H9 (cell line): Measurements from ENCODE around the gene OPN1SW. TPM values are rescaled to one million over a fixed set of nuclear protein-coding genes. Genes with fewer than 3 reads are reported as not detected.

ENCODE experiments used
- DNase-seq: peaks from one replicate; pipeline ENCODE4 v3.0.0-alpha.2; 2017
- H2AFZ ChIP-seq: one replicate; pipeline ENCODE4 v1.6.1; 2013; ENCODE audit warnings: mild to moderate bottlenecking, low read length, control low read depth, moderate library complexity
- H2AK5ac ChIP-seq: 2 replicates; pipeline ENCODE4 v1.6.1; 2013; ENCODE audit warnings: low read length, control low read depth, mixed read lengths; ENCODE audit not compliant: insufficient read length
- H2BK120ac ChIP-seq: one replicate; pipeline ENCODE4 v1.6.1; 2013; ENCODE audit warnings: low read depth, mild to moderate bottlenecking, low read length, control low read depth, inconsistent platforms; ENCODE audit not compliant: poor library complexity, severe bottlenecking
- H2BK12ac ChIP-seq: 2 replicates; pipeline ENCODE4 v1.6.1; 2013; ENCODE audit warnings: low read length, control low read depth, mixed read lengths, low read depth; ENCODE audit not compliant: insufficient read length
- H2BK15ac ChIP-seq: 2 replicates; pipeline ENCODE4 v1.6.1; 2013; ENCODE audit warnings: low read depth, low read length, control low read depth
- H2BK20ac ChIP-seq: one replicate; pipeline ENCODE4 v1.6.1; 2013; ENCODE audit warnings: low read depth, mild to moderate bottlenecking, low read length, control low read depth, inconsistent platforms; ENCODE audit not compliant: poor library complexity, severe bottlenecking
- H2BK5ac ChIP-seq: 2 replicates; pipeline ENCODE4 v1.6.1; 2013; ENCODE audit warnings: low read length, control low read depth, mixed read lengths; ENCODE audit not compliant: insufficient read length
- H3K14ac ChIP-seq: 2 replicates; pipeline ENCODE4 v1.6.1; 2013; ENCODE audit warnings: low read length, control low read depth; ENCODE audit not compliant: insufficient read depth
- H3K18ac ChIP-seq: 2 replicates; pipeline ENCODE4 v1.6.1; 2013; ENCODE audit warnings: low read depth, mild to moderate bottlenecking, mixed read lengths, low read length, control low read depth; ENCODE audit not compliant: insufficient read length
- H3K23ac ChIP-seq: 2 replicates; pipeline ENCODE4 v1.6.1; 2013; ENCODE audit warnings: low read length, control low read depth, mixed read lengths, low read depth; ENCODE audit not compliant: insufficient read length
- H3K23me2 ChIP-seq: 2 replicates; pipeline ENCODE4 v1.6.1; 2013; ENCODE audit warnings: low read depth, mild to moderate bottlenecking, mixed read lengths, low read length, control low read depth; ENCODE audit not compliant: insufficient read length, poor library complexity, severe bottlenecking
- H3K27ac ChIP-seq: 2 replicates; pipeline ENCODE4 v1.5.1; 2013; ENCODE audit warnings: low read length, control low read depth, mixed read lengths, low read depth; ENCODE audit not compliant: insufficient read length
- H3K27me3 ChIP-seq: 2 replicates; pipeline ENCODE4 v1.6.1; 2013; ENCODE audit warnings: low read length, control low read depth, inconsistent platforms; ENCODE audit not compliant: insufficient read depth
- H3K4ac ChIP-seq: 2 replicates; pipeline ENCODE4 v1.6.1; 2013; ENCODE audit warnings: low read depth, mild to moderate bottlenecking, control low read depth, inconsistent platforms, low read length, moderate library complexity
- H3K4me1 ChIP-seq: 2 replicates; pipeline ENCODE4 v1.6.1; 2013; ENCODE audit warnings: low read length, control low read depth, inconsistent platforms; ENCODE audit not compliant: insufficient read depth
- H3K4me2 ChIP-seq: 2 replicates; pipeline ENCODE4 v1.6.1; 2013; ENCODE audit warnings: low read length, control low read depth, mixed read lengths; ENCODE audit not compliant: insufficient read length, insufficient read depth
- H3K56ac ChIP-seq: 2 replicates; pipeline ENCODE4 v1.6.1; 2013; ENCODE audit warnings: low read depth, mild to moderate bottlenecking, mixed read lengths, low read length, control low read depth; ENCODE audit not compliant: insufficient read length
- H3K79me1 ChIP-seq: 2 replicates; pipeline ENCODE4 v1.6.1; 2013; ENCODE audit warnings: low read depth, mild to moderate bottlenecking, moderate library complexity, low read length, control low read depth, inconsistent platforms; ENCODE audit not compliant: insufficient read depth, poor library complexity, severe bottlenecking
- H3K79me2 ChIP-seq: 2 replicates; pipeline ENCODE4 v1.6.1; 2013; ENCODE audit warnings: low read length, control low read depth, inconsistent platforms; ENCODE audit not compliant: insufficient read depth
- H3K9ac ChIP-seq: 2 replicates; pipeline ENCODE4 v1.6.1; 2013; ENCODE audit warnings: low read length, control low read depth, mixed read lengths; ENCODE audit not compliant: insufficient read length; ENCODE audit errors: extremely low read depth
- H3K9me3 ChIP-seq: one replicate; pipeline ENCODE4 v1.6.1; 2013; ENCODE audit warnings: low read depth, low read length, inconsistent platforms; ENCODE audit not compliant: control insufficient read depth
- H3T11ph ChIP-seq: one replicate; pipeline ENCODE4 v1.6.1; 2013; ENCODE audit warnings: mild to moderate bottlenecking, low read length, control low read depth, inconsistent platforms
- H4K20me1 ChIP-seq: one replicate; pipeline ENCODE4 v1.6.1; 2013; ENCODE audit not compliant: control insufficient read depth, insufficient read length, insufficient read depth
- H4K5ac ChIP-seq: 2 replicates; pipeline ENCODE4 v1.6.1; 2013; ENCODE audit warnings: low read depth, mild to moderate bottlenecking, mixed read lengths, low read length, control low read depth; ENCODE audit not compliant: insufficient read length
- H4K8ac ChIP-seq: replicated peaks from 2 replicates; pipeline ENCODE4 v1.6.1; 2013; ENCODE audit warnings: low read length, control low read depth, mixed read lengths, low read depth; ENCODE audit not compliant: insufficient read length
- H4K91ac ChIP-seq: 2 replicates; pipeline ENCODE4 v1.6.1; 2013; ENCODE audit warnings: low read depth, mild to moderate bottlenecking, moderate library complexity, mixed read lengths, low read length, control low read depth; ENCODE audit not compliant: insufficient read length
- H3K27ac Mint-ChIP-seq, 3 experiments: 2 replicates in 2 of 3; 3 replicates in 1 of 3; pipeline ENCODE4 v1.8.0; 2020 to 2021; ENCODE audit warnings: mixed read lengths in 3 of 3, mild to moderate bottlenecking in 1 of 3, moderate library complexity in 1 of 3
- H3K27me3 Mint-ChIP-seq: 2 replicates; pipeline ENCODE4 v1.8.0; 2021; ENCODE audit warnings: low read depth, mild to moderate bottlenecking, moderate library complexity, mixed read lengths
- H3K36me3 Mint-ChIP-seq, 3 experiments: 2 replicates in 2 of 3; 3 replicates in 1 of 3; pipeline ENCODE4 v1.8.0; 2020 to 2021; ENCODE audit warnings: low read depth in 3 of 3, mixed read lengths in 3 of 3; ENCODE audit not compliant: insufficient read depth in 1 of 3
- H3K4me1 Mint-ChIP-seq, 2 experiments: 2 replicates each; pipeline ENCODE4 v1.8.0; 2020; ENCODE audit warnings: mixed read lengths in 2 of 2
- H3K4me3 Mint-ChIP-seq, 2 experiments: 2 replicates in 1 of 2; 3 replicates in 1 of 2; pipeline ENCODE4 v1.8.0; 2020 to 2021; ENCODE audit warnings: mild to moderate bottlenecking in 2 of 2, mixed read lengths in 2 of 2, moderate library complexity in 1 of 2
- H3K9me3 Mint-ChIP-seq, 2 experiments: 2 replicates in 1 of 2; 3 replicates in 1 of 2; pipeline ENCODE4 v1.8.0; 2020; ENCODE audit warnings: mild to moderate bottlenecking in 2 of 2, mixed read lengths in 2 of 2, moderate library complexity in 1 of 2
- CTCF ChIP-seq: fragments of 200-600 bp; sonication (generic); conservative IDR thresholded peaks from 3 replicates; pipeline ENCODE4 v1.8.0; 2021; ENCODE audit warnings: antibody characterized with exemption, mild to moderate bottlenecking
- WGBS: extraction: QIAGEN DNeasy Blood & Tissue Kit; methylation state at CpG from one replicate; pipeline ENCODE4 v1.1.7; 2013; ENCODE audit warnings: missing lambda C conversion rate, low lambda C conversion rate, mixed read lengths; ENCODE audit not compliant: insufficient read length; ENCODE audit errors: extremely low coverage; 5-methylcytosine and 5-hydroxymethylcytosine counted together
- total RNA-seq: library from RNA; stranded (reverse); gene quantifications from 2 replicates; pipeline ENCODE4 v1.2.1, GENCODE V29; 2021

The OPN1SW gene
- total RNA-seq, 1 experiment from 2014 or later = not detected

DNA sequence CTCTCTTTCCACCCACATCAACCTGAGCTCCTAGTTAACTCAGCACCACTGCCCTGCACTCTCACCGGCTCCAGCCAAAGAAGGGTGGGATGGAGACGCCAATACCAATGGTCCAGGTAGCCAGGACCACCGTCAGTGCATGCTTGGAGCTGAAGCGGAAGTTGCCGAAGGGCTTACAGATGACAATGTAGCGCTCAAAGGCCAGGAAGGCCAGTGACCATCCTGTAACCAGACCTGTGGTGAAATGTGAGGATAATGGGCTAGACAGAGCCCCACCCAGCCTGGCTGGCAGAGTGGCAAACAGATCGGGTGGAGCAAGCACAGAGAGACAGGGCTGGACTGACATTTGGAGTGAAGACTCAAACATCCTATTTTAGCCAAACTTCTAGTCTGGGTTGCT is 673 bp downstream of the OPN1SW start:
- H2BK15ac ChIP-seq = no peak overlapping the region
- no peak overlapping the region for H2BK5ac ChIP-seq
- no peaks in the 10 kb centered on the region for H3K4me1 ChIP-seq
- H4K20me1 ChIP-seq = no peaks in the 10 kb centered on the region
- H2AK5ac ChIP-seq = no peak overlapping the region
- H3K9me3 Mint-ChIP-seq = peaks cover 13 to 14% of the 10 kb centered on the region in 2 experiments
- no peaks in the 10 kb centered on the region for H3K9me3 ChIP-seq
- no peaks in the 10 kb centered on the region for H3K79me2 ChIP-seq
- no peak for DNase-seq
- H3K14ac ChIP-seq = no peak overlapping the region
- H4K8ac ChIP-seq = no peak overlapping the region
- H4K5ac ChIP-seq = no peak overlapping the region
- H2BK20ac ChIP-seq = no peak overlapping the region
- H3K36me3 Mint-ChIP-seq = peaks cover 28 to 41% (median 39%) of the 10 kb centered on the region in 3 experiments
- no peak overlapping the region for H3K27ac ChIP-seq
- H2BK120ac ChIP-seq = no peak overlapping the region
- no peak overlapping the region for H3T11ph ChIP-seq
- no peak overlapping the region for H4K91ac ChIP-seq
- H2AFZ ChIP-seq = no peak overlapping the region
- H3K27me3 Mint-ChIP-seq = peaks cover 10% of the 10 kb centered on the region
- no peak overlapping the region for H3K4me3 Mint-ChIP-seq
- no peaks in the 10 kb centered on the region for H3K4me1 Mint-ChIP-seq
- H3K9ac ChIP-seq = no peak overlapping the region
- no peak overlapping the region for H3K4me2 ChIP-seq
- H3K23me2 ChIP-seq = no peaks in the 10 kb centered on the region
- no CpG with 5 or more reads among the region's 7 CpGs for WGBS
- no peaks in the 10 kb centered on the region for H3K79me1 ChIP-seq
- H3K4ac ChIP-seq = no peak overlapping the region
- H3K27ac Mint-ChIP-seq = no peak overlapping the region
- no peaks in the 10 kb centered on the region for H3K27me3 ChIP-seq
- H3K56ac ChIP-seq = no peak overlapping the region
- no peak overlapping the region for H3K23ac ChIP-seq
- TF ChIP-seq CTCF = no peak
- H2BK12ac ChIP-seq = no peak overlapping the region
- no peak overlapping the region for H3K18ac ChIP-seq
